Measurements from ENCODE around the gene PSMD13.
"Not testable (repeated sequence)": the region's sequence is repeated elsewhere in the genome, so short reads cannot be mapped to it uniquely, and the experiment has no call there.

Gene PSMD13

GRCh38 chr11:217704-218103, 19.1 kb upstream of the PSMD13 start:
- H3K36me3 ChIP-seq (ENCODE audit: control insufficient read depth, insufficient read depth, low read length): peaks cover 13% of the 10 kb centered on the region
- H3K18ac ChIP-seq (ENCODE audit: low read length): no peak overlapping the region
- H3K79me2 ChIP-seq (ENCODE audit: control insufficient read depth, insufficient read depth, low read length): no peaks in the 10 kb centered on the region
- H4K5ac ChIP-seq (ENCODE audit: low read length): no peak overlapping the region
- H3K27ac ChIP-seq (ENCODE audit: low read depth, low read length): no peak overlapping the region
- no peaks in the 10 kb centered on the region for H3K27me3 ChIP-seq (ENCODE audit: insufficient read depth, low read length, poor library complexity)
- DNase-seq: no peak
- H3K23ac ChIP-seq (ENCODE audit: low read length): no peak overlapping the region
- no peak overlapping the region for H3K4me2 ChIP-seq (ENCODE audit: low read length)
- H2BK5ac ChIP-seq (ENCODE audit: low read length): no peak overlapping the region
- no CpG with 5 or more reads among the region's 3 CpGs for WGBS (ENCODE audit: extremely low coverage, insufficient coverage, low lambda C conversion rate)
- H3K79me1 ChIP-seq (ENCODE audit: low read length): peaks cover 2% of the 10 kb centered on the region
- no peak overlapping the region for H3K4me3 ChIP-seq (ENCODE audit: low read length)
- no peaks in the 10 kb centered on the region for H3K4me1 ChIP-seq (ENCODE audit: control insufficient read depth, low read depth, low read length)
- no peak overlapping the region for H2BK120ac ChIP-seq (ENCODE audit: low read depth, low read length)
- no peak overlapping the region for H3K9ac ChIP-seq (ENCODE audit: low read length)
- H2AK5ac ChIP-seq (ENCODE audit: low read length): no peak overlapping the region
- no peak overlapping the region for H2BK15ac ChIP-seq (replicated peaks; ENCODE audit: low read depth)
- H4K8ac ChIP-seq (ENCODE audit: low read depth, low read length): no peak overlapping the region
- no peak overlapping the region for H3K4ac ChIP-seq (ENCODE audit: low read depth, low read length)
- no peak overlapping the region for H3K56ac ChIP-seq (ENCODE audit: low read length)

DNA sequence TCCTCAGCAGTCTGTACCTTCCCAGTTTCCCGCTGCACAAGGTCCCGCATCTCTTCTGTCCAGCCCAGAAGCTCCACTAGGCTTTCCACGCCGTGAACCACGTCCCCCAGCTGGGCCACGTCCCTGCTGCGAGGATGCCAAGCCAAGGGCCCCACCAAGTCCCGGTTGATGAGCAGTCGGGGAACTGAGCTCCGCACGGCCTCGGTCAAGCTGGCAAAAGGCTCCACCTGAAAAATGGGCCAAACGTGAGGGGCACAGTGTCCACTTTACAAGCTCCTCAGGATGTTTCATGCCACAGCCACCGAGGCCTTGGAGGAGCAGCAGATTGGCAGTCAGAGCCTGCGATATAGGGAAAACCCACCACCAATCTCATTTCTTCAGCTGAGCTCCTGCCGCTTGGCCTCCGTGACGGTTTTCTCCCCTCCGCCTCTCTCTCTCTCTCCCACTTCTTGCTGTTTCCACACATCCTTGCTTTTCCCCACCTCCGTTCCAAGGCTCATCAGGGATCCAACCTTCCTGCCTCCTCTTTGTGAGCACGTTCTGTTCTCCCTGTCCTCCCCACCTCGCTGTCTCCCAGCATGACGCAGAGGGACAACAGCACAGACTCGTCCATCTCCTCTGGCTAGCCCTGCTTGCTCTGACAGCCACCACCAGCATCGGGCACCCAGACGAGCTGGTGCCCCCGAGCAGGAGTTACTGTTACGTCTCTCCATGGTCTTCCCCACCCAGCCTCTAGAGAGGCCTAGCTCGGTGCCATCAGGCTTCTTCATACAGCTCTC, 17.8 kb upstream of the PSMD13 start:
- no peak overlapping the region for H3K4me2 ChIP-seq (ENCODE audit: low read length)
- no peaks in the 10 kb centered on the region for H3K79me2 ChIP-seq (ENCODE audit: control insufficient read depth, insufficient read depth, low read length)
- no peak overlapping the region for H3K9ac ChIP-seq (ENCODE audit: low read length)
- H3K27ac ChIP-seq (ENCODE audit: low read depth, low read length): no peak overlapping the region
- H4K8ac ChIP-seq (ENCODE audit: low read depth, low read length): no peak overlapping the region
- H2BK15ac ChIP-seq (replicated peaks; ENCODE audit: low read depth): no peak overlapping the region
- no peak overlapping the region for H3K56ac ChIP-seq (ENCODE audit: low read length)
- no CpG with 5 or more reads among the region's 29 CpGs for WGBS (ENCODE audit: extremely low coverage, insufficient coverage, low lambda C conversion rate)
- H3K79me1 ChIP-seq (ENCODE audit: low read length): no peaks in the 10 kb centered on the region
- peaks cover 6% of the 10 kb centered on the region for H3K36me3 ChIP-seq (ENCODE audit: control insufficient read depth, insufficient read depth, low read length)
- H3K27me3 ChIP-seq (ENCODE audit: insufficient read depth, low read length, poor library complexity): no peaks in the 10 kb centered on the region
- no peak overlapping the region for H2BK120ac ChIP-seq (ENCODE audit: low read depth, low read length)
- H3K4ac ChIP-seq (ENCODE audit: low read depth, low read length): no peak overlapping the region
- H2AK5ac ChIP-seq (ENCODE audit: low read length): no peak overlapping the region
- H2BK5ac ChIP-seq (ENCODE audit: low read length): no peak overlapping the region
- no peak overlapping the region for H4K5ac ChIP-seq (ENCODE audit: low read length)
- no peak for DNase-seq
- H3K4me1 ChIP-seq (ENCODE audit: control insufficient read depth, low read depth, low read length): no peaks in the 10 kb centered on the region
- no peak overlapping the region for H3K23ac ChIP-seq (ENCODE audit: low read length)
- H3K18ac ChIP-seq (ENCODE audit: low read length): no peak overlapping the region
- no peak overlapping the region for H3K4me3 ChIP-seq (ENCODE audit: low read length)

GRCh38 chr11:220641-221215, 16.0 kb upstream of the PSMD13 start:
- peak; percentile 74 for DNase-seq
- not testable (repeated sequence) for H3K79me1 ChIP-seq (ENCODE audit: low read length); H3K18ac ChIP-seq (ENCODE audit: low read length); H4K5ac ChIP-seq (ENCODE audit: low read length); H3K4me3 ChIP-seq (ENCODE audit: low read length); H3K27me3 ChIP-seq (ENCODE audit: insufficient read depth, low read length, poor library complexity); H3K27ac ChIP-seq (ENCODE audit: low read depth, low read length); H3K36me3 ChIP-seq (ENCODE audit: control insufficient read depth, insufficient read depth, low read length); H4K8ac ChIP-seq (ENCODE audit: low read depth, low read length); H3K23ac ChIP-seq (ENCODE audit: low read length); H2BK15ac ChIP-seq (replicated peaks; ENCODE audit: low read depth); H3K9ac ChIP-seq (ENCODE audit: low read length); H3K4me1 ChIP-seq (ENCODE audit: control insufficient read depth, low read depth, low read length); H3K4ac ChIP-seq (ENCODE audit: low read depth, low read length); H3K4me2 ChIP-seq (ENCODE audit: low read length); H2AK5ac ChIP-seq (ENCODE audit: low read length); H2BK5ac ChIP-seq (ENCODE audit: low read length); H3K56ac ChIP-seq (ENCODE audit: low read length); H3K79me2 ChIP-seq (ENCODE audit: control insufficient read depth, insufficient read depth, low read length); H2BK120ac ChIP-seq (ENCODE audit: low read depth, low read length)
- no CpG with 5 or more reads among the region's 3 CpGs for WGBS (ENCODE audit: extremely low coverage, insufficient coverage, low lambda C conversion rate)

GRCh38 chr11:221539-221938, 15.2 kb upstream of the PSMD13 start:
- Histone ChIP-seq H2AK5ac (ENCODE audit: low read length) (no peak overlapping the region), H2BK5ac (ENCODE audit: low read length) (no peak overlapping the region), H3K4ac (ENCODE audit: low read depth, low read length) (no peak overlapping the region), H3K18ac (ENCODE audit: low read length) (no peak overlapping the region), H4K5ac (ENCODE audit: low read length) (no peak overlapping the region), H2BK120ac (ENCODE audit: low read depth, low read length) (no peak overlapping the region), H3K79me2 (ENCODE audit: control insufficient read depth, insufficient read depth, low read length) (no peaks in the 10 kb centered on the region), H3K9ac (ENCODE audit: low read length) (no peak overlapping the region), H4K8ac (ENCODE audit: low read depth, low read length) (no peak overlapping the region), H3K56ac (ENCODE audit: low read length) (no peak overlapping the region), H3K36me3 (ENCODE audit: control insufficient read depth, insufficient read depth, low read length) (no peaks in the 10 kb centered on the region), H3K27ac (ENCODE audit: low read depth, low read length) (no peak overlapping the region), H3K4me3 (ENCODE audit: low read length) (no peak overlapping the region), H3K79me1 (ENCODE audit: low read length) (no peaks in the 10 kb centered on the region), H3K27me3 (ENCODE audit: insufficient read depth, low read length, poor library complexity) (no peaks in the 10 kb centered on the region), H3K4me1 (ENCODE audit: control insufficient read depth, low read depth, low read length) (no peaks in the 10 kb centered on the region), H2BK15ac (replicated peaks; ENCODE audit: low read depth) (no peak overlapping the region), H3K23ac (ENCODE audit: low read length) (no peak overlapping the region), H3K4me2 (ENCODE audit: low read length) (no peak overlapping the region)
- DNase-seq: no peak
- no CpG with 5 or more reads among the region's 7 CpGs for WGBS (ENCODE audit: extremely low coverage, insufficient coverage, low lambda C conversion rate)

DNA sequence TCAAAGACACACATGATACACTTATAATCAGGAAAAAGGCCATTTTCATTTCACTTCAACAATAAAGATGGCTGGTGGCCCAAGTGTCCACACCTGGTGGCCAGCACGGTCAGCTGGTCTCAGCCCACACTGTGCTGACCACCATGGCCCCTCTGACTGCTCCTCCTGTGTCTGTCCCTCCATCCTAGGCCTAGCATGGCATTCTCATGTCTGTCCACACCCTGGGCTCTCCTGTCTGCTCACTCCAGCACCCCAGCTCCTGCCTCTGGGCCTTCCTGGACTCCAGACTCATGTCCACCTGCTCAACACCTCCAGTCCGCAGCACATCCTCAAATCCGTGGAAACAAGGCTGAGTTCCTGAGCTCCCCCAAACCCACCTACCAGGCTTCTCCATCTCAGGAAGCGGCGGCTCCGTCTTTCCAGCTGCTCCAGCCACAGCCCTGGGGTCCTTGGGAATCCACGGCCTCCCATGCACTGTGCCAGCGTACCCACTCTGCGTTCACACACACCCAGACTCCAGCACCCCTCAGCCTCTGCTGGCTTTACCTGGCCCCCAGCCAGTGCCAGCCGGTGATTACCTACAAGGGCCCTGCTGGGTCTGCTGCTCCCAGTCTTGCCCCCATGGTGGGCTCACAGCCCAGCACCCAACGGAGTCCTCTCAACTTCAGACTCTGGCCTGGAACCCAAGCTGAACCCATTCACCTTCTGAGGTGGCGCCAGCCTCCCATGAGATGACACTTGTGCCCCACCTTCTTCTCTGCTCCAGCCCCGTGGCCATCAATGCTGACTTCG, 14.6 kb upstream of the PSMD13 start:
- Histone ChIP-seq H4K8ac (ENCODE audit: low read depth, low read length) (no peak overlapping the region), H3K27me3 (ENCODE audit: insufficient read depth, low read length, poor library complexity) (no peaks in the 10 kb centered on the region), H3K79me1 (ENCODE audit: low read length) (no peaks in the 10 kb centered on the region), H3K18ac (ENCODE audit: low read length) (no peak overlapping the region), H3K79me2 (ENCODE audit: control insufficient read depth, insufficient read depth, low read length) (no peaks in the 10 kb centered on the region), H2BK15ac (replicated peaks; ENCODE audit: low read depth) (no peak overlapping the region), H3K56ac (ENCODE audit: low read length) (no peak overlapping the region), H3K4me1 (ENCODE audit: control insufficient read depth, low read depth, low read length) (no peaks in the 10 kb centered on the region), H4K5ac (ENCODE audit: low read length) (no peak overlapping the region), H3K4me3 (ENCODE audit: low read length) (no peak overlapping the region), H2AK5ac (ENCODE audit: low read length) (no peak overlapping the region), H2BK5ac (ENCODE audit: low read length) (no peak overlapping the region), H3K23ac (ENCODE audit: low read length) (no peak overlapping the region), H3K4ac (ENCODE audit: low read depth, low read length) (no peak overlapping the region), H3K4me2 (ENCODE audit: low read length) (no peak overlapping the region), H3K36me3 (ENCODE audit: control insufficient read depth, insufficient read depth, low read length) (no peaks in the 10 kb centered on the region), H2BK120ac (ENCODE audit: low read depth, low read length) (no peak overlapping the region), H3K9ac (ENCODE audit: low read length) (no peak overlapping the region), H3K27ac (ENCODE audit: low read depth, low read length) (no peak overlapping the region)
- DNase-seq: no peak
- no CpG with 5 or more reads among the region's 14 CpGs for WGBS (ENCODE audit: extremely low coverage, insufficient coverage, low lambda C conversion rate)

All from mesendoderm (in vitro differentiated cells).